Mesothelial cell of epicardium (in vitro differentiated cells): ENCODE measurements around the gene C19orf25. TPM values are rescaled to one million over a fixed set of nuclear protein-coding genes. Genes with fewer than 3 reads are reported as not detected.

Experiments
- DNase-seq, 2 experiments: peaks; one replicate each; pipeline ENCODE4 v3.0.0; 2021; ENCODE audit warnings: low spot score in 2 of 2; ENCODE audit not compliant: unreplicated experiment in 2 of 2
- H3K27ac Mint-ChIP-seq: 2 replicates; pipeline ENCODE4 v1.8.0; 2021; ENCODE audit warnings: mixed read lengths
- H3K27me3 Mint-ChIP-seq: 2 replicates; pipeline ENCODE4 v1.8.0; 2021; ENCODE audit warnings: low read depth, mixed read lengths
- H3K36me3 Mint-ChIP-seq: 2 replicates; pipeline ENCODE4 v1.8.0; 2021; ENCODE audit warnings: mixed read lengths
- H3K4me1 Mint-ChIP-seq: 2 replicates; pipeline ENCODE4 v1.8.0; 2021; ENCODE audit warnings: mixed read lengths
- H3K4me3 Mint-ChIP-seq: 2 replicates; pipeline ENCODE4 v1.8.0; 2021; ENCODE audit warnings: mild to moderate bottlenecking, moderate library complexity, mixed read lengths
- H3K9me3 Mint-ChIP-seq: 2 replicates; pipeline ENCODE4 v1.8.0; 2021; ENCODE audit warnings: mixed read lengths
- total RNA-seq: library from RNA; stranded (reverse); gene quantifications from 3 replicates; pipeline ENCODE4 v1.2.1, GENCODE V29; 2021
- TF ChIP-seq, protein P1 (sequence below): fragments of 200-600 bp; sonication (generic); IDR thresholded peaks from one replicate; pipeline ENCODE4 v1.5.0; 2021; ENCODE audit warnings: antibody characterized with exemption; ENCODE audit not compliant: unreplicated experiment

The C19orf25 gene
- total RNA-seq, 1 donor from 2014 or later, result 29.4 TPM

DNA sequence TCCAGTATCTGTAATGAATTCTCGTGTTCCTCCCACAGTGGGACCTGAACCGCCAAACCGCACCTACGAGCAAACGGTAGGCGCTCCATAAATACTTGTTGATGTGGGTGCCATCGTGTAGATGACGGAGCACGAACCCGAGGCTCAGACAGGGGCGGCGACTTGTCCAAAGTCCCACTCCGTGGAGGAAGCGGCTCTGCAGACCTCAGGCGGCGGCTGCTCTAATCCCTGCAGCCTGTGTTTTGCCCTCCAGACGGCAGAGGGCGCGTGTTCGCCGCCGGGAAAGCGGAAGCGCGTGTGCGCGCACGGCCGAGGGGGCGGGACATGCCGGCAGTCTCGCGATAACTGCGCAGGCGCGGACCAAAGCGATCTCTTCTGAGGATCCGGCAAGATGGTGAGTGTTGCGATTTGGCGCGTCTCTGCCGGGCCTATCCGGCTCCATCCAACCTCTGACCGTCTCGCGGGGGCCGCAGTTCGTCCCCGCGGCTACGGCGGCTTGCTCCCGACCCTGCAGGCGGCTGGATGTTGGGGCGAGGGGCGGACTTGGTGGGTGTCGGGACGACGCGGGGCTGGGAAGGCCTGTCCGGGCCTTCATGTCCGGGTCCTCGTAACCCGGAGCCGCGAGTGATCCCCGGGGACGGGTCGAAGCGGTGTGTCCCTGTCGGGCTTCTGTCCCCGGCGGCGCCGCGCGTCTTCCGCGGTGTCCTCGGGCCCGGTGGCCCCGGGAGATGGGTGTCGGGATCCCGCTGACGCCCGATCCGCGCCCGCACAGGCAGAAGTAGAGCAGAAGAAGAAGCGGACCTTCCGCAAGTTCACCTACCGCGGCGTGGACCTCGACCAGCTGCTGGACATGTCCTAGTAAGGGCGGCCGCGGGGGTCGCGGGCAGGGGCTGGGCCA lies 40.7 kb downstream of the C19orf25 start, which contains the start of gene RPS15:
RPS15 (plus strand) TSS at position 362 of the 898 bp plus-strand sequence; CDS start at position 392, 30 bp downstream.
- DNase-seq, result peak; percentile 96 to 98
- TF ChIP-seq, protein P1, sequence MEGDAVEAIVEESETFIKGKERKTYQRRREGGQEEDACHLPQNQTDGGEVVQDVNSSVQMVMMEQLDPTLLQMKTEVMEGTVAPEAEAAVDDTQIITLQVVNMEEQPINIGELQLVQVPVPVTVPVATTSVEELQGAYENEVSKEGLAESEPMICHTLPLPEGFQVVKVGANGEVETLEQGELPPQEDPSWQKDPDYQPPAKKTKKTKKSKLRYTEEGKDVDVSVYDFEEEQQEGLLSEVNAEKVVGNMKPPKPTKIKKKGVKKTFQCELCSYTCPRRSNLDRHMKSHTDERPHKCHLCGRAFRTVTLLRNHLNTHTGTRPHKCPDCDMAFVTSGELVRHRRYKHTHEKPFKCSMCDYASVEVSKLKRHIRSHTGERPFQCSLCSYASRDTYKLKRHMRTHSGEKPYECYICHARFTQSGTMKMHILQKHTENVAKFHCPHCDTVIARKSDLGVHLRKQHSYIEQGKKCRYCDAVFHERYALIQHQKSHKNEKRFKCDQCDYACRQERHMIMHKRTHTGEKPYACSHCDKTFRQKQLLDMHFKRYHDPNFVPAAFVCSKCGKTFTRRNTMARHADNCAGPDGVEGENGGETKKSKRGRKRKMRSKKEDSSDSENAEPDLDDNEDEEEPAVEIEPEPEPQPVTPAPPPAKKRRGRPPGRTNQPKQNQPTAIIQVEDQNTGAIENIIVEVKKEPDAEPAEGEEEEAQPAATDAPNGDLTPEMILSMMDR, result peak; percentile 88
- Mint-ChIP-seq H3K4me3 (peak within 1 kb of the TSS; percentile 100), H3K36me3 (peaks cover 25% of the 10 kb centered on the region), H3K4me1 (peaks cover 12% of the 10 kb centered on the region), H3K9me3 (no peaks in the 10 kb centered on the region), H3K27ac (peak within 1 kb of the TSS; percentile 100), H3K27me3 (no peaks in the 10 kb centered on the region)

DNA sequence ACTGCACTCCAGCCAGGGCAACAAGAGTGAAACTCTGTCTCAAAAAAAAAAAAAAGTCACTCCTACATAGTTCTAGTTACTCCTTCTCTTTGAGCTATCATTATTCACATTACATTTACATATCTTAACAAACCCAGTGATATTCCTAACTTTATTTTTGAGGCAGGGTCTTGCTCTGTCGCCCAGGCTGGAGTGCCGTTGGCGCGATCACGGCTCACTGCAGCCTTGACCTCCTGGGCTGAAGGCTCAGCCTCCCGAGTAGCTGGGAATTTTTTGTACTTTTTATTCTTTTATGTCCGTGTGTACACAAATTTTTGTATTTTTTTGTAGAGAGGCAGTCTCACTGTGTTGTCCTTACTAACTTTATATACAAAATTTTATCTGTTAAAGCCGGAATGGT lies 41.4 kb downstream of the C19orf25 start:
- Mint-ChIP-seq H3K9me3 (no peaks in the 10 kb centered on the region), H3K4me1 (peaks cover 12% of the 10 kb centered on the region), H3K4me3 (peak overlapping the region; percentile 100), H3K27me3 (no peaks in the 10 kb centered on the region), H3K36me3 (peaks cover 23% of the 10 kb centered on the region), H3K27ac (peak overlapping the region; percentile 100)
- no peak for DNase-seq
- TF ChIP-seq, protein P1, result no peak

DNA sequence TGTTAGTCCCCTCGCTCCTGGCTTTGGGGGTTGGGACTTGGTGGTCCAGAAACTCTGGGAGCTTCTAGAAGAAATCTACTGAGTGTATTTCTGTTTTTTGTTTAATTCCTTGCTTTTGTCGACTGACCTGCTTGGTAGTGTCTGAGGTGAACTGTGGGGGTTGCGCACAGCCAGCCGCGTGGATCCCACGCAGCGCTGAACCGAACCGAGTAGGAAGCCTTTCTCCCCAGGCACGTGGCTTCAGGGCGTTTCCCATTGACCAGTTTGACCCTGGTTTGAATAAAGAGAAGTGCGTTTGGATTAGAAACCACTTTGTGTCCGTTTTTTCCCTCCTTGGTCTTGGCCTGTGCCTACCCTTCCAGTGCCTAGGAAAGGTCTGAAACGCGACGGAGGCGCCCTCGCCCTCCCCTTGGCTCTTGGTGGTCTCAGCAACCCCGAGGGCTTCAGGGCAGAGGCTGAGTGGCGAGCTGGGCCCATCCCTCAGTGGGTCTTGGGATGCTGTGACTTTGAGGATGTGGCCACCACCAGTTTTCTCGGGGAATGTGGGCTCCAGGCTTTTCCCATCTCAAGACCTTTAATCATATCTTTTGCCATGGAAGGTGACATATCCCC lies 43.5 kb downstream of the C19orf25 start:
- H3K27me3 Mint-ChIP-seq, result no peaks in the 10 kb centered on the region
- peaks cover 9% of the 10 kb centered on the region for H3K36me3 Mint-ChIP-seq
- DNase-seq, result no peak
- H3K9me3 Mint-ChIP-seq, result no peaks in the 10 kb centered on the region
- TF ChIP-seq, protein P1, result no peak
- peak overlapping the region; percentile 69 for H3K27ac Mint-ChIP-seq
- H3K4me1 Mint-ChIP-seq, result peaks cover 8% of the 10 kb centered on the region
- no peak overlapping the region for H3K4me3 Mint-ChIP-seq

DNA sequence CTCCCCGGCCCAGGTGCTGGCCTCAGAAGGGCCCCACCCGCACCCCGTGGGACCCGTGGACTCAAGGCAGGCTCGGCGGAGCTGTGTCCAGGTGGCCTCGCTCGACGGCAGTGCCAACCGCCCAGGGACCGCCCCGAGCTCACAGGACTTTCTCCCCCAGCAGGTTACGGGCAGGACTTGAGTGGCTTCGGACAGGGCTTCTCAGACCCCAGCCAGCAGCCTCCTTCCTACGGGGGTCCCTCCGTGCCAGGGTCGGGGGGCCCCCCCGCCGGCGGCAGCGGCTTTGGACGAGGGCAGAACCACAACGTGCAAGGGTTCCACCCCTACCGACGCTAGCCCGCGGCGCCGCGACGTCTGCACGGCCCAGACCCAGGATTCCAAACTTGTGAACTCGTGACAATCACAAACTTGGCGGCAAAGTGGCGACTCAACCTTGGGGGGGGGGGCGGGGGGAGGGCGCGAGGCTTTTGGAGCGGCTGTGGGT lies 44.4 kb downstream of the C19orf25 start:
- no peak for DNase-seq
- TF ChIP-seq, protein P1, result no peak
- Mint-ChIP-seq H3K27me3 (no peaks in the 10 kb centered on the region), H3K4me1 (peaks cover 3% of the 10 kb centered on the region), H3K9me3 (no peaks in the 10 kb centered on the region), H3K4me3 (no peak overlapping the region), H3K36me3 (peaks cover 7% of the 10 kb centered on the region), H3K27ac (no peak overlapping the region)

DNA sequence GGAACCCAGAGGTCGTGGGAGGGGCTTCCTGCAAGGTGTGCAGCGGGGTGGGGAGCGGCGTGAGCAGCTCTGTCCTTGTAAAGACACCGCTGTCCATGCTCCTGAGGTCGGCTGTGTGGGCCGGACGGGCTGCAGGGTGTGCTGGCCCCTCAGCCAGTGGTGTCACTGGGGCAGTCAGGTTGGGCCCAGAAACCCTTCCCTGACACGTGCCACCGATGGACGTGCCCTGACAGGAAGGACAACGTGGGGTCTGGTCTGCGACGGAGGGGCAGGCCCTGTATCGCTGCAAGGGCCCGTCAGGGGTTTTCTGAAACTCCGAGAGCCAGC lies 45.0 kb downstream of the C19orf25 start:
- H3K36me3 Mint-ChIP-seq, result peaks cover 7% of the 10 kb centered on the region
- TF ChIP-seq, protein P1, result no peak
- no peaks in the 10 kb centered on the region for H3K9me3 Mint-ChIP-seq

More for the DNA sequence above, 45.0 kb downstream of the C19orf25 start:
- H3K4me3 Mint-ChIP-seq, result no peak overlapping the region
- no peaks in the 10 kb centered on the region for H3K4me1 Mint-ChIP-seq
- H3K27me3 Mint-ChIP-seq, result no peaks in the 10 kb centered on the region
- no peak overlapping the region for H3K27ac Mint-ChIP-seq
- no peak for DNase-seq
